Measurements from ENCODE around the gene GSAP.
"Not testable (repeated sequence)": the region's sequence is repeated elsewhere in the genome, so short reads cannot be mapped to it uniquely, and the experiment has no call there.

Gene GSAP

DNA sequence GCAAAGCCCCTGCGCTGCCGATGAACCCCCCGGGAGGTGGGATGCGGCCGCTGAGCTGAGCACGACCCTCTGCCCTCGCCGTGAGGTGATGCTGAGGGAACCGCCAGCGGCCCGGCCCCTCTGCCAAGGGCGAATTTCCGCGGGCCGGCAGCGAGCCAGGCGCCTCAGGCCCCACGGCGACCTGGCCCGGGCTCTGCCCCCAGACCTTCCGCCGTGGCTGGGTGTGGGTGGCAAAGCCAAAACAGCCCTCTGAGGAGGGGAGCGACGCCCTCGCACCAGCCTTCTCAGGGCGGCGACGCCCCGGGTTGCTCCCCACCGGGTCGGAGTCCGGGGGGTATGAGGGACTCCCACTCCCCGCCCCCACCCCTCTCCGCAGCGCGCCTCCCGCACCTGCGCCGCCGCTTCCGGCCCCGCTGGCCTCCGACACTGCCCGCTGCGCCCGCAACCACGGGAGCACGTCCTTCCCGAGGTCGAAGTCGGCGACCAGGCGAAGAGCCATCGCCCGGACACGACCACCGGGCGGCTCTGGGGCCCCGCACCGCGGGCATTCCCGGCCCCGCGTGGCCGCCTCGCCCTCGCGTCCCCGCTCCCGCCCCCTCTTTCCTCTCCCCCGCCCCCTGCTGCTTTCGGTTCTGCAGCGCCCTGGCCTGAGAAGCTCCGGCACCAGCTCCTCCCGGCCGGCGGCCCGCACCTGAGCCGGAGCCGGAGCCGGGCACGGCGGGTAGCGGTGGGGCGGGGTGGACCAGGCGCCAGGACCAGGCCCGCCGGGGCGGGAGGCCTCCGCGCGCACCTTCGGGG, at the start of gene GSAP:
TSS of gene GSAP (minus strand) at position 527 of the 798 bp plus-strand sequence. CDS start at position 499, 28 bp downstream.
- DNase-seq (ENCODE audit: low read depth), result no peak

GRCh38 chr7:77465256-77465655, 49.1 kb upstream of the GSAP start:
- no peak for DNase-seq (ENCODE audit: low read depth)

GRCh38 chr7:77464589-77464988, 48.4 kb upstream of the GSAP start:
- DNase-seq (ENCODE audit: low read depth), result no peak

GRCh38 chr7:77463632-77464031, 47.5 kb upstream of the GSAP start:
- peak; percentile 46 for DNase-seq (ENCODE audit: low read depth)

DNA sequence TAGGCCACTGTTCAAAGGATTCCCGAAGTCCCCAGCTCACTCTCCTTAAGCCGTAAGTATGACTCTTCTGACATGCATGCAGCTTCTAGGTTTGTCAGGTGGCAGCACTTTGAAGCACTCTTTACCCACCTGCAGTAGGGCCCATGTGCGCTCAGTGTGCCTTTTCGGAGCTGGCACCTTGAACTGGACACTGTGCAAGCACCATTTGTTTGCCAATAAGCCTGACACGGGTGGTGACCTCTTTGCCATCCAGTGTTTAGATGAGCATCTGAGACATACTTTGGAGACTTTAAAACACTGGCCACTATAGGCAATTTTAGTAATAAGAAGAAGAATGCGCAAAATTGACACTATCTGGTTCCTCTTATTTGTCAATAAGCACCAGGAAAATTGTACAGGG, 45.7 kb upstream of the GSAP start:
- DNase-seq (ENCODE audit: low read depth), result no peak

GRCh38 chr7:77461246-77461645, 45.1 kb upstream of the GSAP start:
- no peak for DNase-seq (ENCODE audit: low read depth)

GRCh38 chr7:77460057-77460486, 43.9 kb upstream of the GSAP start:
- no peak for DNase-seq (ENCODE audit: low read depth)

GRCh38 chr7:77459311-77459726, 43.2 kb upstream of the GSAP start:
- DNase-seq (ENCODE audit: low read depth), result no peak

DNA sequence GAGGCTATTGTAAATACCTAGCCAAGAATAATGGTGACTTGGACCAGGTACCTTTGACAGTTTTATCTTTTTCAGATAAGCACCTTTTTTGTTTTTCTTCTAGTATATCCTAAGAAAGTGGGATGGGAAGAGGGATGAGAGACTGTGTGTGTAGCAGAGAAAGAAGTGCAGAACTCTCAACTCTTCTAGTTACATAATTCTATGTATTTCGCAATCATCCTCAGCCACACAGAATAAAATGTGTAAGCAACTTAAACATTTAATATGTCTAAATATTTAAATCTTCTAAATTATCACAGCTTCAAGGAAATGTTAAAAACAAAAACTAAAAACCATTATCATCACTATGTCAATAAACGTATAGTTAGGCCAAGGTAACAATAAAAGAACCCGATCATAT, 42.6 kb upstream of the GSAP start:
- DNase-seq (ENCODE audit: low read depth), result no peak

DNA sequence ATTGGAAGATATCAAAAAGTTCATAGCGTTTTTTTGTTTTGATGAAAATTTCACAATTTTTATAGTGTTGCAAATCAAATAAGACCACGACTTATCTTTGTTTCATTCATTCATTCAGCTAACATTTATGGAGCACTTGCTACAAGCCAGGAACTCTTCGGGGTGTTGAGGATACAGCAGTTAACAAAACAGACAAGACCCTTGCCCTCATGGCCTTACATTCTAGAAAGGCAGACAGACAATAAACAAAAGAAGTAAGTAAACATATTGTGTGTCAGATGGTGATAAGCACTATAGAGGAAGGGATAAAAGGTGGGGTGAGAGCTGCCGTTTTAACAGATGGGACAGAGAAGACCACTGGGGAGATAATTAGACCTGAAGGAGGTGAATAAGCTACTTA, 41.6 kb upstream of the GSAP start:
- no peak for DNase-seq (ENCODE audit: low read depth)

DNA sequence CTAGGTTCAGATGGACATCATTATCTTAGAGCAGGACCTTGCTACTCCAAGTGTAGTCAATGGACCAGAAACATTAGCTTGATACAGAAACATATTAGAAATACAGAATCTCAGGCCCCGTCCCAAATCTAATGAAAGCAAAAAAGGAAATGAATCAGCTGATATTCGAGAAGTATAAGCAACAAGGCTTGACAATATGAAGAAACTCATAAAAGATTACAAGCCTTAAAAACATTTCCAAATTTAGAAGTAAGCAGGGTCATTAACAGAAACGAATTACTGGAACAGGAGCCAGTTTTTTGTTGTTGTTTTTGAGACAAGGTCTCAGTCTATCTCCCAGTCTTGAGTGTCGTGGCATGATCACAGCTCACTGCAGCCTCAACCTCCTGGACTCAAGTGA, 40.5 kb upstream of the GSAP start:
- no peak for DNase-seq (ENCODE audit: low read depth)

GRCh38 chr7:77455321-77455720, 39.2 kb upstream of the GSAP start:
- peak; percentile 68 for DNase-seq (ENCODE audit: low read depth)

GRCh38 chr7:77454802-77455201, 38.7 kb upstream of the GSAP start:
- DNase-seq (ENCODE audit: low read depth), result no peak

GRCh38 chr7:77453531-77453930, 37.4 kb upstream of the GSAP start:
- DNase-seq (ENCODE audit: low read depth), result no peak

GRCh38 chr7:77451950-77452349, 35.8 kb upstream of the GSAP start:
- DNase-seq (ENCODE audit: low read depth), result not testable (repeated sequence)

GRCh38 chr7:77450613-77451012, 34.5 kb upstream of the GSAP start:
- DNase-seq (ENCODE audit: low read depth), result no peak

GRCh38 chr7:77450054-77450453, 33.9 kb upstream of the GSAP start:
- no peak for DNase-seq (ENCODE audit: low read depth)

DNA sequence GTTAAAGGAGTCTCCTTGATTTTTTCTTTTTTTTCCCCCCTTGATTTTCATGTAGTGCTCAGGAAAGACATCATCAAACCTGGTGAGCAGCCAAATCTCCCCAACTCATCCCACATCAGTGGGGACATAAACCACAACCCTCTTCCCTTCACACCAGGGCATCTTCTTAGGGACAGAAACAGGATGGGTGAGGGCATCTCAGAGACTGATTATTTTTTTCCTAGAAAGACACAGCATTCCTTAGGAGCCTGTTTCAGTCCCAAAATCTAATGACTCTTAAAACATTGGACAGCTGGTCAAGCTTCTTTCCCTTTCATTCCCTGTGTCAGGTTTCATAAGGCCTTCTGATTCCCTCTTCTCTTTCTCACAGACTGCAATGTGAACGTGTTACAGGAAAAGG, 31.5 kb upstream of the GSAP start:
- DNase-seq (ENCODE audit: low read depth), result no peak

DNA sequence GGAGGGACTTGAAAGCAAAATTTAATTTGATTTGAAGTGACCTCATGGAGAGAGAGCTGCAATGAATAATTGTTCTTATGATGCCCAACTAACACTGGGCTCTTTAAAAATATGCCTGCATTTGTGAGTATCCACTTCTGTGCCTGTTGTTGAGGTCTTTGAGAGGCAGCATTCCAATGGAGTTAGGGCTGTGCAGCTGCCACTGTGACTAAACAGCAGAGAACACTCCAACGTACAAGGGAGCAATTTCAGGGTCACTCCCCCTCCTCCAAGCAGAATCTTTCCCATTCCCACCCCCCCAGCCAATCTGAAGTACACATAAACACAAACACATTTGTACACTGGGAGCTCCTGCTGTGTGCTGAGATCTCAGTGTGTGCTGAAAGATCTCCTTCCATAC, 28.0 kb upstream of the GSAP start:
- no peak for DNase-seq (ENCODE audit: low read depth)

- DNase-seq (ENCODE audit: low read depth), result no peak
These were observed 26.9 kb upstream of the GSAP start for GRCh38 chr7:77443042-77443441.

- DNase-seq (ENCODE audit: low read depth), result no peak
These were observed 26.5 kb upstream of the GSAP start for GRCh38 chr7:77442636-77443035.

DNA sequence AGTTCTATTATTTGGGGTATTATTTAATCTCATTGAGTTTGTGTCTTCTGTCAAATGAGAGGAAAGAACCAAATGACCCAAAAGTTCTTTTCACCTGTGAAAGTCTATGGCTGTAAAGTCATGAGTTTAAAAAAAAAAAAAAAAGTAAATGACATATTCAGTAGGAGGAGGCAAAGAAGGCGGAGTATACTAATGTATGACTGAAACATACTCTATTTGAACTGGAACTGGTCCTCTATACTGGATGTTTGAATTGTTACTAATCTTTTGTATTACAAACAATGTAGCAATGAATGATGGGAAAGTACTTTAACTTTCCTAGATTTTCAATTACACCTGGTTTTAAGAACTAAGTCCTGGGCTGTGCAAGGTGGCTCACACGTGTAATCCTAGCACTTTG, 24.9 kb upstream of the GSAP start:
- no peak for DNase-seq (ENCODE audit: low read depth)

DNA sequence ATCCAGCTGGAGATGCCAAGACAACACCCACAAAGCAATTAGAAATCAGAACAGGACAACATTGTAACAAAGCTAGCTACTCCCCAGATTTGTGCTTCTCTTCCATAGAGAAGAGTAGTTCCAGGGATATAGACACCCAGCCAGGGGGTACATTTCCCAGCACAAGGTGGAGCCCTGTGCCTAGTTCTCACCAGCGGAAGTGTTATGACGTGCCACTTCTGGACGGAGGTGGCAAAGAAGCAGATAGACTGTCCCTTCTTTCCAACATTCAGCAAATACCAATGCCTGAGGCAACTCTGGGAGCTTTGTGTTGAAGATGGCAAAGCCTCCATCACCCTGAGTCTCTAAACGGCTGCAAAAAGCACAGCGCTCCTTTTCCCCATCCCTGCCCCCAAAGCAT, 23.4 kb upstream of the GSAP start:
- DNase-seq (ENCODE audit: low read depth), result no peak

DNA sequence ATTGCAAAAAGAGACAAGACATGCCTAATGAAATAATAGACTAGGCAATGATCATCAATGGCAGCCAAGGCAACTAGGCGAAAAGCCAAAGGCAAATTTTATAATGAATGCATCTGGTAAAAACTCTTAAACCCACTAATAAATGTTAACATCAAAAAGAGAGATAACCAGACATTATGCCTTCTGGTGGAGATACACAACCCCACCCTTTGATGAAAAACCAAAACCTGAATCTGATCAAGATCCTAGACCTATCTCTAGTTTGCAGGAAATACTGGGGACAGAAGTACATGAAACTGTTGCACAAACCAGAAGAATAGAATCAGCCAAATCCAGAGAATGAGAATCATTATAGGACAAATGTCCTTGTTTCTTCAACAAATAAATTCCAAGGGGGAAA, 22.0 kb upstream of the GSAP start:
- DNase-seq (ENCODE audit: low read depth), result no peak
